Skeletal muscle satellite cell (primary cell): ENCODE results near the gene HMGXB3.
"Not testable (repeated sequence)": the region's sequence is repeated elsewhere in the genome, so short reads cannot be mapped to it uniquely, and the experiment has no call there.

Source experiments
- H3K27me3 ChIP-seq: 2 replicates; pipeline ENCODE4 v1.7.0; 2013; ENCODE audit warnings: low read length; ENCODE audit not compliant: control insufficient read depth, insufficient read depth
- H3K36me3 ChIP-seq: 2 replicates; pipeline ENCODE4 v1.7.0; 2013; ENCODE audit warnings: mild to moderate bottlenecking, control low read depth, low read length; ENCODE audit not compliant: insufficient read depth
- H3K4me1 ChIP-seq: 2 replicates; pipeline ENCODE4 v1.7.0; 2013; ENCODE audit warnings: low read length; ENCODE audit not compliant: control insufficient read depth, insufficient read depth
- H3K4me2 ChIP-seq: 2 replicates; pipeline ENCODE4 v1.7.0; 2013; ENCODE audit warnings: mild to moderate bottlenecking, low read length
- H3K4me3 ChIP-seq: 2 replicates; pipeline ENCODE4 v1.7.0; 2013; ENCODE audit warnings: low read length
- H3K9ac ChIP-seq: 2 replicates; pipeline ENCODE4 v1.7.0; 2013; ENCODE audit warnings: mild to moderate bottlenecking, low read depth, low read length, moderate library complexity
- H3K9me3 ChIP-seq: replicated peaks from 2 replicates; pipeline ENCODE4 v1.7.0; 2013; ENCODE audit warnings: mild to moderate bottlenecking, control low read depth, low read length

HMGXB3 gene

GRCh38 chr5:150026682-150027172, 26.2 kb downstream of the HMGXB3 start:
- H3K36me3 ChIP-seq, result peaks cover 73% of the 10 kb centered on the region
- no peak overlapping the region for H3K4me2 ChIP-seq
- H3K4me1 ChIP-seq, result peaks cover 17% of the 10 kb centered on the region
- H3K9ac ChIP-seq, result no peak overlapping the region
- H3K27me3 ChIP-seq, result no peaks in the 10 kb centered on the region
- no peaks in the 10 kb centered on the region for H3K9me3 ChIP-seq
- no peak overlapping the region for H3K4me3 ChIP-seq

GRCh38 chr5:150028047-150028446, 27.5 kb downstream of the HMGXB3 start:
- H3K36me3 ChIP-seq, result peaks cover 83% of the 10 kb centered on the region

GRCh38 chr5:150033334-150033733, 32.8 kb downstream of the HMGXB3 start:
- Histone ChIP-seq H3K9me3 (no peaks in the 10 kb centered on the region), H3K4me3 (no peak overlapping the region), H3K9ac (no peak overlapping the region), H3K36me3 (peaks cover 85% of the 10 kb centered on the region), H3K27me3 (no peaks in the 10 kb centered on the region), H3K4me2 (no peak overlapping the region), H3K4me1 (peaks cover 32% of the 10 kb centered on the region)

More at GRCh38 chr5:150028047-150028446, 27.5 kb downstream of the HMGXB3 start:
- not testable (repeated sequence) for H3K4me1 ChIP-seq, H3K27me3 ChIP-seq, H3K9ac ChIP-seq, H3K4me2 ChIP-seq, H3K4me3 ChIP-seq, H3K9me3 ChIP-seq

GRCh38 chr5:150034662-150035061, 34.1 kb downstream of the HMGXB3 start:
- Histone ChIP-seq H3K9ac (no peak overlapping the region), H3K9me3 (no peaks in the 10 kb centered on the region), H3K4me1 (peaks cover 32% of the 10 kb centered on the region), H3K36me3 (peaks cover 89% of the 10 kb centered on the region), H3K4me3 (no peak overlapping the region), H3K4me2 (no peak overlapping the region), H3K27me3 (no peaks in the 10 kb centered on the region)

GRCh38 chr5:150035139-150035895, 34.8 kb downstream of the HMGXB3 start:
- H3K9me3 ChIP-seq, result no peaks in the 10 kb centered on the region
- no peak overlapping the region for H3K4me2 ChIP-seq
- H3K4me3 ChIP-seq, result no peak overlapping the region
- no peak overlapping the region for H3K9ac ChIP-seq
- H3K36me3 ChIP-seq, result peaks cover 88% of the 10 kb centered on the region
- peaks cover 32% of the 10 kb centered on the region for H3K4me1 ChIP-seq
- no peaks in the 10 kb centered on the region for H3K27me3 ChIP-seq

GRCh38 chr5:150036513-150036912, 36.0 kb downstream of the HMGXB3 start:
- peaks cover 32% of the 10 kb centered on the region for H3K4me1 ChIP-seq
- peaks cover 88% of the 10 kb centered on the region for H3K36me3 ChIP-seq
- peak overlapping the region; percentile 37 for H3K4me2 ChIP-seq
- H3K9ac ChIP-seq, result peak overlapping the region; percentile 30
- H3K4me3 ChIP-seq, result no peak overlapping the region
- H3K9me3 ChIP-seq, result no peaks in the 10 kb centered on the region
- no peaks in the 10 kb centered on the region for H3K27me3 ChIP-seq

GRCh38 chr5:150038547-150038946, 38.0 kb downstream of the HMGXB3 start:
- H3K4me2 ChIP-seq, result no peak overlapping the region
- no peaks in the 10 kb centered on the region for H3K9me3 ChIP-seq
- no peak overlapping the region for H3K4me3 ChIP-seq
- no peaks in the 10 kb centered on the region for H3K27me3 ChIP-seq
- no peak overlapping the region for H3K9ac ChIP-seq
- H3K4me1 ChIP-seq, result peaks cover 36% of the 10 kb centered on the region
- peaks cover 83% of the 10 kb centered on the region for H3K36me3 ChIP-seq

GRCh38 chr5:150042459-150042858, 41.9 kb downstream of the HMGXB3 start:
- peaks cover 17% of the 10 kb centered on the region for H3K4me1 ChIP-seq
- H3K36me3 ChIP-seq, result peaks cover 79% of the 10 kb centered on the region

GRCh38 chr5:150043657-150044328, 43.3 kb downstream of the HMGXB3 start:
- H3K4me1 ChIP-seq, result peaks cover 17% of the 10 kb centered on the region
- H3K9ac ChIP-seq, result peak overlapping the region; percentile 24
- no peaks in the 10 kb centered on the region for H3K9me3 ChIP-seq
- peak overlapping the region; percentile 20 for H3K4me3 ChIP-seq
- H3K4me2 ChIP-seq, result peak overlapping the region; percentile 65
- peaks cover 80% of the 10 kb centered on the region for H3K36me3 ChIP-seq
- no peaks in the 10 kb centered on the region for H3K27me3 ChIP-seq

More at GRCh38 chr5:150042459-150042858, 41.9 kb downstream of the HMGXB3 start:
- Histone ChIP-seq H3K9me3 (no peaks in the 10 kb centered on the region), H3K9ac (no peak overlapping the region), H3K4me2 (no peak overlapping the region), H3K27me3 (no peaks in the 10 kb centered on the region), H3K4me3 (no peak overlapping the region)

- H3K9ac ChIP-seq, result peak overlapping the region; percentile 24
These were observed 43.8 kb downstream of the HMGXB3 start for GRCh38 chr5:150044329-150044681.

GRCh38 chr5:150044712-150045111, 44.2 kb downstream of the HMGXB3 start:
- Histone ChIP-seq H3K36me3 (peaks cover 82% of the 10 kb centered on the region), H3K4me2 (peak overlapping the region; percentile 65), H3K9ac (no peak overlapping the region), H3K9me3 (no peaks in the 10 kb centered on the region), H3K4me3 (no peak overlapping the region), H3K4me1 (peaks cover 20% of the 10 kb centered on the region), H3K27me3 (no peaks in the 10 kb centered on the region)

More at GRCh38 chr5:150044329-150044681, 43.8 kb downstream of the HMGXB3 start:
- no peaks in the 10 kb centered on the region for H3K9me3 ChIP-seq
- peak overlapping the region; percentile 20 for H3K4me3 ChIP-seq
- peaks cover 81% of the 10 kb centered on the region for H3K36me3 ChIP-seq
- H3K4me2 ChIP-seq, result peak overlapping the region; percentile 65
- H3K27me3 ChIP-seq, result no peaks in the 10 kb centered on the region
- peaks cover 17% of the 10 kb centered on the region for H3K4me1 ChIP-seq
